Gastrocnemius medialis (tissue), 4 donors: ENCODE data around the gene FOXJ1. TPM values are rescaled to one million over a fixed set of nuclear protein-coding genes. Genes with fewer than 3 reads are reported as not detected.

ENCODE experiments used
- ATAC-seq, 2 donors: fragments of 150-250 bp; one replicate each; pipeline ENCODE4 v1.9.1; 2016
- DNase-seq, 2 donors: peaks; one replicate each; pipeline ENCODE4 v3.0.0-alpha.2; 2019
- H3K27ac ChIP-seq, 4 donors: fragments of 200-600 bp; sonication (generic); 1 replicate in 1 of 4; 2 replicates in 3 of 4; pipeline ENCODE4 v1.5.1; 2016 to 2018; ENCODE audit warnings: mild to moderate bottlenecking in 2 of 4, moderate library complexity in 1 of 4
- H3K27me3 ChIP-seq, 3 donors: fragments of 200-600 bp; sonication (generic) in 2 of 3; 1 replicate in 1 of 3; 2 replicates in 2 of 3; pipeline versions ENCODE4 v1.5.1 to v1.6.0; 2016 to 2019; ENCODE audit warnings: mild to moderate bottlenecking in 1 of 3, moderate library complexity in 1 of 3
- H3K36me3 ChIP-seq, 2 donors: fragments of 200-600 bp; sonication (generic) in 1 of 2; one replicate each; pipeline ENCODE4 v1.5.1; 2017 to 2018
- H3K4me1 ChIP-seq, 2 donors: fragments of 200-600 bp; sonication (generic) in 1 of 2; one replicate each; pipeline ENCODE4 v1.5.1; 2016 to 2017; ENCODE audit warnings: mild to moderate bottlenecking in 2 of 2
- H3K4me3 ChIP-seq, 4 donors: fragments of 200-600 bp; sonication (generic) in 3 of 4; 1 replicate in 1 of 4; 2 replicates in 3 of 4; pipeline ENCODE4 v1.5.1; 2016 to 2019; ENCODE audit warnings: mild to moderate bottlenecking in 2 of 4
- H3K9me3 ChIP-seq, 3 donors: fragments of 200-600 bp; sonication (generic) in 2 of 3; 1 replicate in 1 of 3; 2 replicates in 2 of 3; pipeline ENCODE4 v1.5.1; 2016 to 2019
- CTCF ChIP-seq, 5 experiments: fragments of 450-650 bp in 3 of 5; fragments of 200-600 bp in 2 of 5; sonication (generic) in 2 of 5; IDR thresholded peaks in 4 of 5; conservative IDR thresholded peaks in 1 of 5; 1 replicate in 4 of 5; 2 replicates in 1 of 5; pipeline ENCODE4 v1.5.1; 2016 to 2019; ENCODE audit warnings: antibody characterized with exemption in 5 of 5, mild to moderate bottlenecking in 3 of 5, moderate library complexity in 3 of 5
- POLR2A ChIP-seq, 2 donors: fragments of 450-650 bp; IDR thresholded peaks; one replicate each; pipeline ENCODE4 v1.6.1; 2017; ENCODE audit warnings: antibody characterized with exemption in 2 of 2, mild to moderate bottlenecking in 2 of 2, moderate library complexity in 2 of 2
- in situ Hi-C, 4 donors: fragments of 200-750 bp; cut with MboI; loops; one replicate each; pipeline versions ENCODE4 v1.15.0 to v1.8.0; 2017; ENCODE audit warnings: low sequenced_read_pairs in 4 of 4
- intact Hi-C: fragments of 100-400 bp; cut with DNase I; formaldehyde crosslinking; loops from one replicate; pipeline ENCODE4 v1.15.1; 2023; ENCODE audit warnings: low total_unique reads
- total RNA-seq, 4 donors: library from RNA; depleted of rRNA; stranded (reverse); fragments of >200 nt; gene quantifications; one replicate each; pipeline versions ENCODE4 v1.1.0 to v1.2.3, GENCODE V29; 2016

Gene FOXJ1
- total RNA-seq, 4 donors from 2014 or later = 0.16 to 0.62 TPM; not detected in 2

- DNase-seq (no peak), ATAC-seq (no peak)
- Histone ChIP-seq H3K4me1 (peaks cover 29 to 45% of the 10 kb centered on the region in 2 donors), H3K27ac (peak overlapping the region in 1 of 4 donors; percentile 8), H3K9me3 (no peaks in the 10 kb centered on the region), H3K36me3 (no peaks in the 10 kb centered on the region), H3K27me3 (no peaks in the 10 kb centered on the region), H3K4me3 (no peak overlapping the region)
- in situ Hi-C loops (loop anchor here in 2 of 4 donors (10.0 kb wide), 2 partner anchors 69 to 101 kb away; no protein-coding TSS in a partner anchor), intact Hi-C loops (no loop called here)
- TF ChIP-seq POLR2A (IDR thresholded peaks at IDR 0.05) (no peak), CTCF (IDR thresholded peaks at IDR 0.05 in 4 of 5, conservative IDR thresholded peaks at IDR 0.05 in 1 of 5) (no peak)
Observed at GRCh38 chr17:76184290-76184689, 43.2 kb upstream of the FOXJ1 start.

- peak; percentile 75 to 89 for DNase-seq
- Histone ChIP-seq H3K36me3 (no peaks in the 10 kb centered on the region), H3K4me3 (no peak overlapping the region), H3K9me3 (no peaks in the 10 kb centered on the region), H3K27ac (peak overlapping the region; percentile 8 to 39 (median 26)), H3K4me1 (peaks cover 17 to 35% of the 10 kb centered on the region in 2 donors), H3K27me3 (no peaks in the 10 kb centered on the region)
- in situ Hi-C loops (loop anchor here in 2 of 4 donors (10.0 kb wide), 2 partner anchors 67 to 103 kb away; no protein-coding TSS in a partner anchor), intact Hi-C loops (loop anchor here (1.0 to 2.0 kb wide), 2 partner anchors 97 to 375 kb away; no protein-coding TSS in a partner anchor)
- peak; percentile 74 to 84 (median 77) for TF ChIP-seq CTCF (IDR thresholded peaks at IDR 0.05 in 4 of 5, conservative IDR thresholded peaks at IDR 0.05 in 1 of 5)
- no peak for TF ChIP-seq POLR2A (IDR thresholded peaks at IDR 0.05)
- ATAC-seq = peak; percentile 85 to 87
Observed at GRCh38 chr17:76182016-76182764, 41.1 kb upstream of the FOXJ1 start.

- H3K27ac ChIP-seq = no peak overlapping the region
- peaks cover 17 to 25% of the 10 kb centered on the region in 2 donors for H3K4me1 ChIP-seq
- DNase-seq (no peak), ATAC-seq (no peak)
- H3K4me3 ChIP-seq = no peak overlapping the region
- no peaks in the 10 kb centered on the region for H3K9me3 ChIP-seq
- intact Hi-C loops = loop anchor here (2.0 kb wide), 1 partner anchor 59 kb away; no protein-coding TSS in a partner anchor
- H3K36me3 ChIP-seq = no peaks in the 10 kb centered on the region
- in situ Hi-C loops = loop anchor here in 2 of 4 donors (10.0 kb wide), 2 partner anchors 65 to 105 kb away; no protein-coding TSS in a partner anchor
- no peaks in the 10 kb centered on the region for H3K27me3 ChIP-seq
- TF ChIP-seq POLR2A (IDR thresholded peaks at IDR 0.05) = no peak
Observed at GRCh38 chr17:76179496-76180467, 38.7 kb upstream of the FOXJ1 start.

- no peak for TF ChIP-seq POLR2A (IDR thresholded peaks at IDR 0.05)
- TF ChIP-seq CTCF (IDR thresholded peaks at IDR 0.05 in 4 of 5, conservative IDR thresholded peaks at IDR 0.05 in 1 of 5) = no peak
- H3K27ac ChIP-seq = no peak overlapping the region
- no peak for ATAC-seq
Observed at GRCh38 chr17:76178124-76178523, 37.1 kb upstream of the FOXJ1 start.

More at GRCh38 chr17:76178124-76178523, 37.1 kb upstream of the FOXJ1 start:
- H3K36me3 ChIP-seq = no peaks in the 10 kb centered on the region
- H3K9me3 ChIP-seq = no peaks in the 10 kb centered on the region
- no peak overlapping the region for H3K4me3 ChIP-seq
- no peaks in the 10 kb centered on the region for H3K27me3 ChIP-seq
- DNase-seq = no peak
- intact Hi-C loops (no loop called here), in situ Hi-C loops (no loop called here)
- H3K4me1 ChIP-seq = peaks cover 14% of the 10 kb centered on the region in 2 donors
